ENCODE data around the gene PDE4B. TPM values are rescaled to one million over a fixed set of nuclear protein-coding genes. Genes with fewer than 3 reads are reported as not detected.
"Not testable (repeated sequence)": the region's sequence is repeated elsewhere in the genome, so short reads cannot be mapped to it uniquely, and the experiment has no call there.

The PDE4B gene
- total RNA-seq, 4 donors from 2014 or later: 5.2 to 16.6 (median 9.6) TPM

- TF ChIP-seq EP300 (IDR thresholded peaks at IDR 0.05) (no peak), CTCF (IDR thresholded peaks at IDR 0.05) (no peak), POLR2A (IDR thresholded peaks at IDR 0.05) (no peak)
- Histone ChIP-seq H3K4me1 (no peaks in the 10 kb centered on the region), H3K9me3 (no peaks in the 10 kb centered on the region), H3K27me3 (no peaks in the 10 kb centered on the region), H3K27ac (no peak overlapping the region), H3K4me3 (no peak overlapping the region), H3K36me3 (no peaks in the 10 kb centered on the region)
- no peak for DNase-seq (ENCODE audit: low spot score in 2 of 2)
- 92 to 94% methylated on average over 1 of the region's 1 CpG for WGBS, 2 donors
Observed at GRCh38 chr1:66134004-66134403, 341.3 kb downstream of the PDE4B start.

- no peak for DNase-seq (ENCODE audit: low spot score in 2 of 2)
- H3K36me3 ChIP-seq: no peaks in the 10 kb centered on the region
- no peaks in the 10 kb centered on the region for H3K27me3 ChIP-seq
- 93 to 95% methylated on average over 2 of the region's 2 CpGs for WGBS, 2 donors
- no peak overlapping the region for H3K4me3 ChIP-seq
- no peaks in the 10 kb centered on the region for H3K4me1 ChIP-seq
- no peaks in the 10 kb centered on the region for H3K9me3 ChIP-seq
- H3K27ac ChIP-seq: no peak overlapping the region
- TF ChIP-seq EP300 (IDR thresholded peaks at IDR 0.05) (no peak), CTCF (IDR thresholded peaks at IDR 0.05) (no peak), POLR2A (IDR thresholded peaks at IDR 0.05) (no peak)
Observed at GRCh38 chr1:66135161-66135560, 342.5 kb downstream of the PDE4B start.

- not testable (repeated sequence) for H3K4me1 ChIP-seq; H3K9me3 ChIP-seq; H3K27ac ChIP-seq; H3K27me3 ChIP-seq; DNase-seq (ENCODE audit: low spot score in 2 of 2); H3K4me3 ChIP-seq; H3K36me3 ChIP-seq
- WGBS, 2 donors: 79 to 82% methylated on average over 4 of the region's 4 CpGs
Observed at GRCh38 chr1:66136423-66136822, 343.7 kb downstream of the PDE4B start.

- Histone ChIP-seq H3K9me3 (no peaks in the 10 kb centered on the region), H3K36me3 (no peaks in the 10 kb centered on the region), H3K27me3 (no peaks in the 10 kb centered on the region), H3K27ac (no peak overlapping the region), H3K4me1 (no peaks in the 10 kb centered on the region), H3K4me3 (no peak overlapping the region)
- 49 to 69% methylated on average over 2 of the region's 2 CpGs for WGBS, 2 donors
- TF ChIP-seq POLR2A (IDR thresholded peaks at IDR 0.05): no peak
- TF ChIP-seq CTCF (IDR thresholded peaks at IDR 0.05): no peak
- no peak for TF ChIP-seq EP300 (IDR thresholded peaks at IDR 0.05)
- DNase-seq (ENCODE audit: low spot score in 2 of 2): no peak
Observed at GRCh38 chr1:66137235-66137634, 344.5 kb downstream of the PDE4B start.

- no peak for DNase-seq (ENCODE audit: low spot score in 2 of 2)
- no peaks in the 10 kb centered on the region for H3K36me3 ChIP-seq
- H3K27me3 ChIP-seq: no peaks in the 10 kb centered on the region
- no peak overlapping the region for H3K4me3 ChIP-seq
- no peaks in the 10 kb centered on the region for H3K4me1 ChIP-seq
- H3K9me3 ChIP-seq: no peaks in the 10 kb centered on the region
- H3K27ac ChIP-seq: no peak overlapping the region
- no peak for TF ChIP-seq POLR2A (IDR thresholded peaks at IDR 0.05)
- TF ChIP-seq EP300 (IDR thresholded peaks at IDR 0.05): no peak
- TF ChIP-seq CTCF (IDR thresholded peaks at IDR 0.05): no peak
Observed at GRCh38 chr1:66138613-66139012, 345.9 kb downstream of the PDE4B start.

GRCh38 chr1:66140072-66140471 is 347.4 kb downstream of the PDE4B start:
- 37 to 39% methylated on average over 5 of the region's 5 CpGs for WGBS, 2 donors
- H3K4me1 ChIP-seq: no peaks in the 10 kb centered on the region
- H3K4me3 ChIP-seq: no peak overlapping the region
- H3K9me3 ChIP-seq: no peaks in the 10 kb centered on the region
- H3K36me3 ChIP-seq: no peaks in the 10 kb centered on the region
- no peak overlapping the region for H3K27ac ChIP-seq
- TF ChIP-seq EP300 (IDR thresholded peaks at IDR 0.05) (no peak), CTCF (IDR thresholded peaks at IDR 0.05) (no peak), POLR2A (IDR thresholded peaks at IDR 0.05) (no peak)
- no peak for DNase-seq (ENCODE audit: low spot score in 2 of 2)
- no peaks in the 10 kb centered on the region for H3K27me3 ChIP-seq
